Esophagus muscularis mucosa (tissue), 3 donors: Measurements from ENCODE around the gene SNX3.

Experiments used
- CTCF ChIP-seq, 3 experiments: fragments of 200-600 bp in 2 of 3; fragments of 450-650 bp in 1 of 3; sonication (generic) in 2 of 3; IDR thresholded peaks; one replicate each; pipeline ENCODE4 v1.5.1; 2017 to 2019; ENCODE audit warnings: antibody characterized with exemption in 3 of 3, mild to moderate bottlenecking in 2 of 3, moderate library complexity in 1 of 3
- POLR2AphosphoS5 ChIP-seq, 2 donors: sonication (generic); formaldehyde crosslinking; IDR thresholded peaks; one replicate each; pipeline ENCODE4 v1.6.1; 2017; ENCODE audit warnings: antibody characterized with exemption in 2 of 2

DNA sequence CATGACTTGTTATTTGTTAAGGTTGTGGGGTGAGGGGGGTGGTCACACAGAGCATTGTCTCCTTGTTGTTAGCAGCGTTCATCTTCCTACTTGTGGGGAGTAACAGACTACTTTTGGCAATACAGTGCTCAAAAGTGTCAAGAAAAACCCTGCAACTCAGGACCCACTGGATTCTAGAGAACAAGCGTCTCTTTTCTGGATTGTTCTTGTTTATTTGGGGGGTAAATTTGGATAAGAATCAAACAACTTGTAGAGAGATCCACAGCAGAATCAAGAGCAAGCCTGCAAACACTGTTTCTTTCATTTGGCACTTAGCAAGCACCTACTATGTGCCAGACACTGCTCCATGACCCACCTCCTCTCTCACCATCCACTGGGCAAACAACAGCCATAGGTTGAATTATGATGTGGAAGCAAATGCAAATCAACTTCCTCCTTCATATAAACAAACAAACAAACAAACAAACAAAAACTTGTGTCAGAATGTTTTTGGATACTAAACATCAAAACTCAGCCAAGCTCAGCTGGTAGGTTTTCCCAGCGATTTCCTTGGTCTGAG is 99.0 kb downstream of the SNX3 start:
- no peak for TF ChIP-seq POLR2AphosphoS5 (IDR thresholded peaks at IDR 0.05)
- no peak for TF ChIP-seq CTCF (IDR thresholded peaks at IDR 0.05)
